Gastroesophageal sphincter (tissue), 4 donors: Measurements from ENCODE around the gene PYDC1. TPM values are rescaled to one million over a fixed set of nuclear protein-coding genes. Genes with fewer than 3 reads are reported as not detected.
"Not testable (repeated sequence)": the region's sequence is repeated elsewhere in the genome, so short reads cannot be mapped to it uniquely, and the experiment has no call there.

Experiments
- ATAC-seq: fragments of 150-250 bp; one replicate; pipeline ENCODE4 v1.9.1; 2016; ENCODE audit warnings: mild to moderate bottlenecking, moderate library complexity
- H3K27ac ChIP-seq, 4 donors: fragments of 200-600 bp; sonication (generic) in 3 of 4; 1 replicate in 3 of 4; 2 replicates in 1 of 4; pipeline ENCODE4 v1.5.1; 2016 to 2019
- H3K27me3 ChIP-seq: fragments of 200-600 bp; sonication (generic); one replicate; pipeline ENCODE4 v1.5.1; 2019
- H3K36me3 ChIP-seq, 2 donors: fragments of 200-600 bp; sonication (generic); one replicate each; pipeline ENCODE4 v1.5.1; 2019; ENCODE audit warnings: control low read depth in 1 of 2
- H3K4me1 ChIP-seq, 3 donors: fragments of 200-600 bp; sonication (generic); 1 replicate in 2 of 3; 2 replicates in 1 of 3; pipeline ENCODE4 v1.5.1; 2016 to 2019; ENCODE audit warnings: control low read depth in 2 of 3
- H3K4me3 ChIP-seq, 2 donors: fragments of 200-600 bp; sonication (generic); one replicate each; pipeline ENCODE4 v1.5.1; 2019; ENCODE audit warnings: mild to moderate bottlenecking in 1 of 2, moderate library complexity in 1 of 2
- H3K9me3 ChIP-seq, 3 donors: fragments of 200-600 bp; sonication (generic); one replicate each; pipeline ENCODE4 v1.5.1; 2017 to 2019; ENCODE audit warnings: control low read depth in 2 of 3
- EP300 ChIP-seq: sonication (generic); formaldehyde crosslinking; IDR thresholded peaks from one replicate; pipeline ENCODE4 v1.6.1; 2017; ENCODE audit warnings: antibody characterized with exemption, mild to moderate bottlenecking
- POLR2A ChIP-seq, 2 donors: fragments of 450-650 bp; IDR thresholded peaks; one replicate each; pipeline ENCODE4 v1.6.1; 2017; ENCODE audit warnings: antibody characterized with exemption in 2 of 2, mild to moderate bottlenecking in 2 of 2, moderate library complexity in 1 of 2
- POLR2AphosphoS5 ChIP-seq: sonication (generic); formaldehyde crosslinking; IDR thresholded peaks from one replicate; pipeline ENCODE4 v1.6.1; 2017; ENCODE audit warnings: antibody characterized with exemption
- WGBS, 2 donors: methylation state at CpG; one replicate each; pipeline ENCODE4 v1.1.5; 2018; ENCODE audit warnings: low coverage in 1 of 2; 5-methylcytosine and 5-hydroxymethylcytosine counted together
- total RNA-seq, 4 donors: library from RNA; depleted of rRNA; stranded (reverse); fragments of >200 nt; gene quantifications; one replicate each; pipeline ENCODE4 v1.1.0, GENCODE V29; 2016
- TF ChIP-seq, protein P1 (sequence below), 4 experiments: fragments of 200-600 bp in 2 of 4; fragments of 450-650 bp in 2 of 4; sonication (generic) in 1 of 4; IDR thresholded peaks; one replicate each; pipeline ENCODE4 v1.5.1; 2017 to 2019; ENCODE audit warnings: antibody characterized with exemption in 4 of 4, mild to moderate bottlenecking in 2 of 4, moderate library complexity in 2 of 4

PYDC1 gene
- total RNA-seq, 4 donors from 2014 or later = 0.93 TPM; not detected in 3

- ATAC-seq = no peak
- Histone ChIP-seq H3K9me3 (no peaks in the 10 kb centered on the region), H3K4me1 (peaks cover 0 to 34% (median 11%) of the 10 kb centered on the region in 3 donors), H3K27me3 (peaks cover 14% of the 10 kb centered on the region), H3K27ac (no peak overlapping the region), H3K4me3 (no peak overlapping the region), H3K36me3 (peaks cover 0 to 60% of the 10 kb centered on the region in 2 donors)
- TF ChIP-seq, protein P1, sequence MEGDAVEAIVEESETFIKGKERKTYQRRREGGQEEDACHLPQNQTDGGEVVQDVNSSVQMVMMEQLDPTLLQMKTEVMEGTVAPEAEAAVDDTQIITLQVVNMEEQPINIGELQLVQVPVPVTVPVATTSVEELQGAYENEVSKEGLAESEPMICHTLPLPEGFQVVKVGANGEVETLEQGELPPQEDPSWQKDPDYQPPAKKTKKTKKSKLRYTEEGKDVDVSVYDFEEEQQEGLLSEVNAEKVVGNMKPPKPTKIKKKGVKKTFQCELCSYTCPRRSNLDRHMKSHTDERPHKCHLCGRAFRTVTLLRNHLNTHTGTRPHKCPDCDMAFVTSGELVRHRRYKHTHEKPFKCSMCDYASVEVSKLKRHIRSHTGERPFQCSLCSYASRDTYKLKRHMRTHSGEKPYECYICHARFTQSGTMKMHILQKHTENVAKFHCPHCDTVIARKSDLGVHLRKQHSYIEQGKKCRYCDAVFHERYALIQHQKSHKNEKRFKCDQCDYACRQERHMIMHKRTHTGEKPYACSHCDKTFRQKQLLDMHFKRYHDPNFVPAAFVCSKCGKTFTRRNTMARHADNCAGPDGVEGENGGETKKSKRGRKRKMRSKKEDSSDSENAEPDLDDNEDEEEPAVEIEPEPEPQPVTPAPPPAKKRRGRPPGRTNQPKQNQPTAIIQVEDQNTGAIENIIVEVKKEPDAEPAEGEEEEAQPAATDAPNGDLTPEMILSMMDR (IDR thresholded peaks at IDR 0.05) = no peak
- no peak for TF ChIP-seq EP300
- TF ChIP-seq POLR2A (IDR thresholded peaks at IDR 0.05) = no peak
- no peak for TF ChIP-seq POLR2AphosphoS5
- WGBS, 2 donors = 87 to 96% methylated on average over 3 to 5 of the region's 5 CpGs
These were observed 17.4 kb downstream of the PYDC1 start for GRCh38 chr16:31199430-31200041.

DNA sequence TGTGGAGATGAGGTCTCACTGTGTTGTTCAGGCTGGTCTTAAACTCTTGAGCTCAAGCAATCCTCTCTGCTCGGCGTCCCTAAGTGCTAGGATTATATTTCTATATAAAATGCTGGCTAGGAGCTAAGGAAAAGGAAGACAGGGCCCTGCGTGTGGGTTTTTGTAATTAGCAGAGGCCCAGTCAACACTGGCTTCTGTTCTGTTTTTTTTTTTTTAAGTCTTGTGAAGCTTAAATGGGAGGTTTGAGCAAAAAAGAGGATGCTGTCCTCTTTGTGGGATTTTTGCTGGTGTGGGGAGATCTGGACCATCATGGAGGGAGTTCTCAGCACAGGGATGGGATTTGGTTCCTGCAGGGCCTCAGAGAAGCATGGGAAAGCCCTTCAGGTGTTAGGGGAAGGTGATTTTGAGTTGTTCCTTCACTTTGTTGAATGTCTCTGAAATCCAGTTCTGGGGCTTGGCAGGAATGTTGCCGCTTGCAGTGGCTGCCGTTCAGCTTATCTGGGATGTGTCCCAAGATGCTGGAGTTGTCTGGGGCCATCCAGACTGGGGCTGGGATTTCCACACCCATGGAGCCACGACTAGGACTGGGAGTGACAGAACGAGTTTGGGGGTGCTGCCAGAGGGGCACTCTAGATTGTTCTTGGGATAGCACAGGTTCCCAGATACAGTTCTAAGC is 18.6 kb downstream of the PYDC1 start:
- Histone ChIP-seq H3K27me3 (peaks cover 14% of the 10 kb centered on the region), H3K9me3 (no peaks in the 10 kb centered on the region), H3K36me3 (peaks cover 0 to 72% of the 10 kb centered on the region in 2 donors), H3K27ac (no peak overlapping the region), H3K4me3 (no peak overlapping the region), H3K4me1 (peaks cover 0 to 31% (median 11%) of the 10 kb centered on the region in 3 donors)
- ATAC-seq = no peak
- WGBS, 2 donors = 68 to 86% methylated on average over 3 of the region's 7 CpGs
- TF ChIP-seq, protein P1 (IDR thresholded peaks at IDR 0.05) = no peak
- no peak for TF ChIP-seq POLR2AphosphoS5
- no peak for TF ChIP-seq EP300
- TF ChIP-seq POLR2A (IDR thresholded peaks at IDR 0.05) = no peak

GRCh38 chr16:31196324-31197088 is 20.4 kb downstream of the PYDC1 start:
- H3K27me3 ChIP-seq = no peaks in the 10 kb centered on the region
- H3K36me3 ChIP-seq = peaks cover 3 to 91% of the 10 kb centered on the region in 2 donors
- TF ChIP-seq POLR2AphosphoS5 (no peak), POLR2A (IDR thresholded peaks at IDR 0.05) (no peak), EP300 (no peak)
- TF ChIP-seq, protein P1 (IDR thresholded peaks at IDR 0.05) = no peak
- 79 to 80% methylated on average over 9 to 12 of the region's 17 CpGs for WGBS, 2 donors
- H3K4me3 ChIP-seq = no peak overlapping the region
- ATAC-seq = no peak
- H3K9me3 ChIP-seq = no peaks in the 10 kb centered on the region
- no peak overlapping the region for H3K27ac ChIP-seq
- peaks cover 0 to 13% (median 5%) of the 10 kb centered on the region in 3 donors for H3K4me1 ChIP-seq

- not testable (repeated sequence) for H3K4me3 ChIP-seq, ATAC-seq, H3K9me3 ChIP-seq, H3K4me1 ChIP-seq, H3K27ac ChIP-seq, H3K27me3 ChIP-seq
- H3K36me3 ChIP-seq = peaks cover 5 to 97% of the 10 kb centered on the region in 2 donors
- 80 to 90% methylated on average over 2 of the region's 11 CpGs for WGBS, 2 donors
These were observed 21.1 kb downstream of the PYDC1 start for GRCh38 chr16:31195861-31196260.

DNA sequence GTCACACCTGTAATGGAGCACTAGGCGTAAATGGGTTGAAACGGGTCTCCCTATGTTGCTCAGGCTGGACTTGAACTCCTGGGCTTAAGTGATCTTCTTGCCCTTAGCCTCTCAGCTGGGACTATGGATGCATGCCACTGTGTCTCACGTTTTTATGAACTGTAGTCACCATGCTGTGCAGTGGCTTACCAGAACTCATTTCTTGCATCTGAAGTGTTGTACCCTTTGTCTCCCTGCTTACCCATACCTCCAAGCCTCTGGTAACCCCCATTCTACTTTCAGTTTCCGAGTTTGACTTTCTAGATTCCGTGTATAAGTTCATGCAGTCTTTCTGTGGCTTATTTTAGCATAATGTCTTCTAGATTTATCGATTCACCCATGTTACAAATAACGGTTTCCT is 22.0 kb downstream of the PYDC1 start:
- Histone ChIP-seq H3K27ac (no peak overlapping the region), H3K9me3 (no peaks in the 10 kb centered on the region), H3K4me3 (no peak overlapping the region), H3K4me1 (no peaks in the 10 kb centered on the region), H3K27me3 (no peaks in the 10 kb centered on the region), H3K36me3 (peaks cover 12 to 98% of the 10 kb centered on the region in 2 donors)
- ATAC-seq = no peak
- 74 to 78% methylated on average over 5 of the region's 7 CpGs for WGBS, 2 donors
- TF ChIP-seq, protein P1 (IDR thresholded peaks at IDR 0.05) = no peak
- TF ChIP-seq POLR2AphosphoS5 (no peak), POLR2A (IDR thresholded peaks at IDR 0.05) (no peak), EP300 (no peak)
